ENCODE data around the gene GFPT2. TPM values are rescaled to one million over a fixed set of nuclear protein-coding genes. Genes with fewer than 3 reads are reported as not detected.
A peak's percentile ranks its signal among the peaks of the same experiment; 100 is the strongest.

Gene GFPT2
- total RNA-seq, 1 donor from 2014 or later, result 10.1 TPM

DNA sequence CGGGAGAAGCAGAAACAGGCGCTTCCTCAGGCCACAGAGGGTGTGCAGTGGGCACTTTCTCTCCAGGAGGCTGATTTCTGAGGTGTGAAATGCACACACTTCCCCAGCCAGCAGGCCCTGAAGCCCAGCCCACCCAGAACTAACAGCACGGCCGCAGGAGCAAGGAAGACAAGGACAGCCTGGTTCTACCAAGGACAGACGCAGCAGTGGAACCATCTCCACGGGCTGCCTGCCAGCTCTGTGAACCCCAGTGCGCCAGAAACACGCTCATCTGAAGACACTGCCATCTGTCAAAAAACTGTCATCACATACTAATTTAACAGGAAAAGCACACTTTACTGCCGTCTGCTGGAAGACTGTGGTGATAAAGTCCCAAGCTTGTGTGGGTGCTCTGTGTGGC is 102.0 kb downstream of the GFPT2 start:
- Mint-ChIP-seq H3K36me3 (ENCODE audit: low read depth, unreplicated experiment) (peaks cover 88% of the 10 kb centered on the region), H3K4me3 (ENCODE audit: unreplicated experiment) (peak overlapping the region; percentile 69), H3K9me3 (ENCODE audit: unreplicated experiment) (peaks cover 38% of the 10 kb centered on the region), H3K27ac (ENCODE audit: unreplicated experiment) (no peak overlapping the region), H3K4me1 (ENCODE audit: unreplicated experiment) (no peaks in the 10 kb centered on the region), H3K27me3 (ENCODE audit: unreplicated experiment) (peaks cover 9% of the 10 kb centered on the region)
- TF ChIP-seq, protein P1, sequence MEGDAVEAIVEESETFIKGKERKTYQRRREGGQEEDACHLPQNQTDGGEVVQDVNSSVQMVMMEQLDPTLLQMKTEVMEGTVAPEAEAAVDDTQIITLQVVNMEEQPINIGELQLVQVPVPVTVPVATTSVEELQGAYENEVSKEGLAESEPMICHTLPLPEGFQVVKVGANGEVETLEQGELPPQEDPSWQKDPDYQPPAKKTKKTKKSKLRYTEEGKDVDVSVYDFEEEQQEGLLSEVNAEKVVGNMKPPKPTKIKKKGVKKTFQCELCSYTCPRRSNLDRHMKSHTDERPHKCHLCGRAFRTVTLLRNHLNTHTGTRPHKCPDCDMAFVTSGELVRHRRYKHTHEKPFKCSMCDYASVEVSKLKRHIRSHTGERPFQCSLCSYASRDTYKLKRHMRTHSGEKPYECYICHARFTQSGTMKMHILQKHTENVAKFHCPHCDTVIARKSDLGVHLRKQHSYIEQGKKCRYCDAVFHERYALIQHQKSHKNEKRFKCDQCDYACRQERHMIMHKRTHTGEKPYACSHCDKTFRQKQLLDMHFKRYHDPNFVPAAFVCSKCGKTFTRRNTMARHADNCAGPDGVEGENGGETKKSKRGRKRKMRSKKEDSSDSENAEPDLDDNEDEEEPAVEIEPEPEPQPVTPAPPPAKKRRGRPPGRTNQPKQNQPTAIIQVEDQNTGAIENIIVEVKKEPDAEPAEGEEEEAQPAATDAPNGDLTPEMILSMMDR (IDR thresholded peaks at IDR 0.05; ENCODE audit: unreplicated experiment), result no peak
- DNase-seq (ENCODE audit: low spot score), result no peak

Other genes with a start within 250 kb of the GFPT2 start
- gene RASGEF1C, start 144.1 kb downstream of the GFPT2 start, total RNA-seq (ENCODE audit: unreplicated experiment), result 0.64 TPM
- gene MAPK9, start 61.3 kb downstream of the GFPT2 start, total RNA-seq (ENCODE audit: unreplicated experiment), result 51.5 TPM
- 46.3 TPM for gene CNOT6, start 141.0 kb upstream of the GFPT2 start, total RNA-seq (ENCODE audit: unreplicated experiment)
- gene SCGB3A1, start 238.2 kb upstream of the GFPT2 start, total RNA-seq (ENCODE audit: unreplicated experiment), result 5.4 TPM

Data from endothelial cell (in vitro differentiated cells).